GM12865 (cell line): Measurements from ENCODE around the gene PDK2.

ENCODE experiments used
- DNase-seq: peaks from one replicate; pipeline ENCODE4 v3.0.0; 2010; ENCODE audit warnings: low read depth
- H3K4me3 ChIP-seq: 2 replicates; pipeline ENCODE4 v1.5.1; 2011; ENCODE audit warnings: mild to moderate bottlenecking, low read depth, low read length, control low read depth
- CTCF ChIP-seq: IDR thresholded peaks from 2 replicates; pipeline ENCODE4 v1.5.1; 2011; ENCODE audit warnings: low read length, control low read depth, low read depth, inconsistent platforms; ENCODE audit not compliant: insufficient read depth; ENCODE audit errors: missing control alignments

The PDK2 gene

GRCh38 chr17:50123649-50124349 is 28.6 kb downstream of the PDK2 start:
- DNase-seq, result no peak
- TF ChIP-seq CTCF, result no peak
- no peak overlapping the region for H3K4me3 ChIP-seq

GRCh38 chr17:50125420-50125997 is 30.4 kb downstream of the PDK2 start:
- no peak overlapping the region for H3K4me3 ChIP-seq
- no peak for DNase-seq
- no peak for TF ChIP-seq CTCF

GRCh38 chr17:50127697-50128361 is 32.7 kb downstream of the PDK2 start:
- no peak for DNase-seq
- no peak for TF ChIP-seq CTCF
- no peak overlapping the region for H3K4me3 ChIP-seq

GRCh38 chr17:50128441-50129352 is 33.5 kb downstream of the PDK2 start:
- H3K4me3 ChIP-seq, result no peak overlapping the region
- no peak for DNase-seq
- TF ChIP-seq CTCF, result no peak

GRCh38 chr17:50129353-50129727 is 34.2 kb downstream of the PDK2 start:
- no peak for TF ChIP-seq CTCF
- H3K4me3 ChIP-seq, result peak overlapping the region; percentile 23
- no peak for DNase-seq

GRCh38 chr17:50129728-50130558 is 34.8 kb downstream of the PDK2 start, which contains the start of gene SAMD14:
SAMD14 (minus strand) TSS chr17:50130160; CDS start chr17:50124959, 5,201 bp downstream.
- peak; percentile 60 for DNase-seq
- peak within 1 kb of the TSS; percentile 65 for H3K4me3 ChIP-seq
- TF ChIP-seq CTCF, result no peak
